ENCODE measurements around the gene MAPK8.
A peak's percentile ranks its signal among the peaks of the same experiment; 100 is the strongest.

Gene MAPK8

GRCh38 chr10:48292616-48293015 lies 13.9 kb upstream of the MAPK8 start:
- no peak for DNase-seq

- DNase-seq: no peak
Measured at GRCh38 chr10:48294431-48294830, 12.0 kb upstream of the MAPK8 start.

- DNase-seq: no peak
Measured at GRCh38 chr10:48296576-48297098, 9.8 kb upstream of the MAPK8 start.

- DNase-seq: no peak
Measured at GRCh38 chr10:48299066-48299465, 7.4 kb upstream of the MAPK8 start.

- DNase-seq: no peak
Measured at GRCh38 chr10:48299692-48300091, 6.8 kb upstream of the MAPK8 start.

- no peak for DNase-seq
Measured at GRCh38 chr10:48300556-48300955, 5.9 kb upstream of the MAPK8 start.

- DNase-seq: no peak
Measured at GRCh38 chr10:48302515-48303476, 3.7 kb upstream of the MAPK8 start.

GRCh38 chr10:48305905-48306264 lies 592 bp upstream of the MAPK8 start:
- no peak for DNase-seq

GRCh38 chr10:48306870-48307710 lies 613 bp downstream of the MAPK8 start:
- DNase-seq: peak; percentile 64 to 72

- DNase-seq: peak; percentile 17 to 41
Measured at GRCh38 chr10:48307711-48308018, 1.2 kb downstream of the MAPK8 start.

- peak in 1 of 2 experiments; percentile 22 for DNase-seq
Measured at GRCh38 chr10:48309711-48310226, 3.3 kb downstream of the MAPK8 start.

GRCh38 chr10:48314107-48314506 lies 7.6 kb downstream of the MAPK8 start:
- DNase-seq: no peak

- DNase-seq: no peak
Measured at GRCh38 chr10:48316236-48316635, 9.8 kb downstream of the MAPK8 start.

GRCh38 chr10:48317321-48317990 lies 11.0 kb downstream of the MAPK8 start:
- DNase-seq: no peak

GRCh38 chr10:48322017-48322416 lies 15.5 kb downstream of the MAPK8 start:
- DNase-seq: no peak

GRCh38 chr10:48324580-48324979 lies 18.1 kb downstream of the MAPK8 start:
- DNase-seq: no peak

- no peak for DNase-seq
Measured at GRCh38 chr10:48330269-48330668, 23.8 kb downstream of the MAPK8 start.

- no peak for DNase-seq
Measured at GRCh38 chr10:48331436-48331835, 25.0 kb downstream of the MAPK8 start.

GRCh38 chr10:48332166-48332870 lies 25.8 kb downstream of the MAPK8 start:
- no peak for DNase-seq

GRCh38 chr10:48332871-48333216 lies 26.4 kb downstream of the MAPK8 start:
- DNase-seq: no peak

- DNase-seq: no peak
Measured at GRCh38 chr10:48333856-48334255, 27.4 kb downstream of the MAPK8 start.

GRCh38 chr10:48335788-48336187 lies 29.3 kb downstream of the MAPK8 start:
- DNase-seq: no peak
